ENCODE measurements around the gene EYA2.
"Not testable (repeated sequence)": the region's sequence is repeated elsewhere in the genome, so short reads cannot be mapped to it uniquely, and the experiment has no call there.

Gene EYA2

DNA sequence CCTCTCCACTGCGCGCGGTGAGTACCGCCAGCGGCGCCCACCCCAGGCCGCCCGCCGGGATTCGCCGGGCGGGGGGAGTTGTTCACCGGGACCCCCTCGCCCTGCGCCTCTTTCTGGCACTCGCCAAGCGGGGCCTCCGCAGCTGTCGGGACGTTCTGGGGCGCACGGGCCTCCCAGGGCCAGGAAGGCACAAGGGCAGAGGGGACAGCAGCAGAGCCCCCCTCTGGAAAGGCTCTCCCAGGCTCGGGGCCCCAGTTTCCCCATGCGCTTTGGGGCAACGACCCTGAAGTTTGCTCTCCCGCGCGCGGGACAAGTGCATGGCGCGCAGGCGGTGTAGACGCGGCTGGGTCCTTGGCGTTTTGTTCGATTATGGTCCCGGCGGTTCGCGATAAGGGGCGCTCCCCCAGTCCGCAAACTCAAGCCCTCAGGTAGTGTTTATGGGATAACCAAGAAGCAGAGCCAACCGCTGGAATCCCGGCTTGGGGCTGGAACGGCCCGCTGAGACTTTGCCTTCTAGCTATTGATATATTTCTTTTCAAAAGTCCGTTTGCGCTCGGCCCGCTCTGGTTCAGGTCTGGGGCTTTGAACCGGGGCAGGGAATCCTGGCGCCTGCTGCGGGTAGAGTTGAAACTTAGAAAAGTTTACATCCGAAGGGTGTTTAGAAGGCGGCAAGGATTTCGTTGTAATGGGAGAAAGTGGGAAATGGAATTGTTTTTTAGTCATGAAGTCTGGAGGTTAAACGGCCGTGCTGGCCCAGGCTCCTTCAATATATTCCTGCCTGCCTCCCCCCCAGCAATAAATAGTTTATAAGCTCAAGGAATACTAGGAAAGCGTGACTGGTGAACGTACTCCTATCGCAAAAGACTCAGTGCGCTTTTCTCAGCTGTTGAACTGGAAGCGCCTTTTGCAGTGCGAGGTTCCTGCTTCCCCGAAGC lies 595 bp downstream of the EYA2 start:
- no peak for DNase-seq (ENCODE audit: low read depth, low spot score)

DNA sequence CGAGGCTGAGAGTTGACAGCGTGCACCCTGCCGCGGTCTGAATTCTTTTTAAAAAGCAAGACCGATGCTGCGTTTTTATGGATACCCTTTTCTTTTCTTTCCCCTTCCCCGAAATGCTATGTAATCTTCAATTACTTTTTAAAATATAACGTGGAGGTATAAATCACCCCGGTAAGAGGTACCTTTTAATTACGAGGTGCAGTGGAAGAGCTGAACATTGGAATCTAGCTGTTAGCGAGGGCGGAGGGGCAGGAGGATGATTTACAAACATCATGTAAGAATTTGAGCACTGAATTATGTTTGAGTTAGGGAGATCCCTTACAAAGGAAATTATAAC lies 1.2 kb downstream of the EYA2 start:
- no peak for DNase-seq (ENCODE audit: low read depth, low spot score)

DNA sequence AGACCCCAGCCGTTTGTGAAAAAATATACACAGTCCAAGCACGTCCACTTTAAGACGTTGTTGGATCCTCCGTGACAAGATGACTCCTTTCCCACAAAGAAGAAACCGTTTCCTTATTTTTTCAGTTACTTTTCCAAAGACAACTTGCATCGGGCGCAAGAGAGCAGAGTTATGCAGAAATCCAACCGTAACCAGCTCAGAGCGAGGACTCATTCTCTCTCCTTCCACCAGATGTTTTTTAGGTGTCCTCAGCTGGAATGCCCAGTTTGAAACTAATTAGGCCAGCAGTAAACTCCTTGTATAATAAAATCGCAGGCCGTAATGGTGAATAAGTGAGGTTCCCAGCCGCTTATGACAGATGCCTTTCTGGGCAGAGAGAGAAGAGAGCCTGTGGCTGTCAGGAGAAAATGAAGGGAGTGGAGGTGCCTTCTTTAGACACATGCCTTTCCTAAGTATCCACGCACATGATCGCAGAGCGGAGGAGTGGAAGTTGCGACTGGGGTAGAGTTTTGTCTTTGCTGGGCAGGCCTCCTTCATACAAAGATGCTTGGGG lies 2.8 kb downstream of the EYA2 start:
- DNase-seq (ENCODE audit: low read depth, low spot score), result no peak

DNA sequence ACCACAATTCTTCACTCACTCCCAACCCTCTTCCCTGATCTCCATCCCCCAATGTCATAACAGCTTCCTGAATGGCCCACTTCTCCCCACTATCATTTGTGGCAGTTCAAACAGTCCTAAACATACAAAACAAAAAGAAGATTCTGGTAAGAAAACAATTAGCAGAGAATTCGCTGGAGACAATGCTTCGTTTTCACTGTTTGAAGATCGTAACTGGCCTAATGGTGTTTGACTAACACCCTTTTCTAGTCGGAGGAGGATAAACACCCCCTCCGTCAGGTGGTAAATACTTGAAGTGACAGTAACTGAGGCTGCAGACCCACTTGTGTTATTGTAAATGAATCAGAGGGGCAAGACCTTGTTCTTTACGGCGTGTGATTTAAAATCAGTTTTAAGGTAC lies 3.8 kb downstream of the EYA2 start:
- DNase-seq (ENCODE audit: low read depth, low spot score), result no peak

DNA sequence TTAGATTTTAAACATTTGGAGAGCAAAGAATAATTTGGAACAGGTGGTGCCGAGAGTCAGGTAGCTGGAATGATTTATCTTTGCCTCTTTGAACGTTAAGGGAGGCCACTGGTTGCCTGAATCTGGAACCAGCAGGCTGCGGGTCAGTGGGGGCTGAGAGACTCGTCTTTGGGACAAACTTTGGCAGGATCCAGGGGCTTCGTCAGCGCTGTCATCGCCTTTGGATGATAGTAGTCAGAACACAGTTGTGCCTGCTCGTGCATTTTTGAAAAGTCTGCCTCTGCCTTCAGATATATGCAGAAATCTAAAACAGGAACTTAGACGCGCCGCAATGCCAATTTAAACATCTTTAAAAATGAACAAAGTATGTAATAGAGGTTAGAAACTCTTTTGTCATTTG lies 5.0 kb downstream of the EYA2 start:
- no peak for DNase-seq (ENCODE audit: low read depth, low spot score)

DNA sequence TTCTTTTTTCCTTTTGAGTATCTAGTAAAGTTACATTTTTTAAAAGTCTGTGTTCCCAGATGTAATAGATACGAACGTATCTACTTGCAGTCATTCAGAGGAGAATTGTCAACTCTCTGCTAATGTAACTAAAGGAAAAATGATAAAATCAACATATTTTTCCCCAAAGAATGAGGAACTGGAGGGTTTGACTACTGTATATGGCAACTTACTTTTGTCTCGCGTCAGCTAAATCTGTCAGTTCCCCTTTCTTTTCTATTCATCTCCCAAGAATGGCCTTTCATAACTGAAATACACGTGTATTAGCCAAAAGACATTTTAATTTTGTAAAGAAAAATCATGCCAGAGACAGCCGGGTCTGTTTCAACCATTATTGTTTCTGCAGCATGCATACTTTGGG lies 5.4 kb downstream of the EYA2 start:
- no peak for DNase-seq (ENCODE audit: low read depth, low spot score)

DNA sequence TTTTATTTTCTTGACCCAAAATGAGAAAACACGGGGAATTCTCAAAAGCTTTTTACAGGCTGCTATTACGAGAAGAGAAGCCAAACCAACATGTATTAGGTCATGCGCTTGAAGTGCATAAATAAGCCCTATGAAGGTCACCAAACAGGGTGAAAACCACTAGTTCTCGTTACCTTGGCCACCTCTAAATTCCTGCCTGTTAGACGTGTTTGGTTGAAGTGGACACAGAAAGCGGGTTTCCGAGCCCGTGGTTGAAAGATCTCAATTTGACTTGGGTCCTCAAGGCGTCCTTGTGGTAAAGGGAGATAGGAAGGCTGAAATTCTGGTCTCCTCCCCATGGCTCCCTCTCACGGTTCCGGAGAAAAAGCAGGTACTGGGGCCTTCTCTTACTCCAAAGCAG lies 6.2 kb downstream of the EYA2 start:
- DNase-seq (ENCODE audit: low read depth, low spot score), result no peak

DNA sequence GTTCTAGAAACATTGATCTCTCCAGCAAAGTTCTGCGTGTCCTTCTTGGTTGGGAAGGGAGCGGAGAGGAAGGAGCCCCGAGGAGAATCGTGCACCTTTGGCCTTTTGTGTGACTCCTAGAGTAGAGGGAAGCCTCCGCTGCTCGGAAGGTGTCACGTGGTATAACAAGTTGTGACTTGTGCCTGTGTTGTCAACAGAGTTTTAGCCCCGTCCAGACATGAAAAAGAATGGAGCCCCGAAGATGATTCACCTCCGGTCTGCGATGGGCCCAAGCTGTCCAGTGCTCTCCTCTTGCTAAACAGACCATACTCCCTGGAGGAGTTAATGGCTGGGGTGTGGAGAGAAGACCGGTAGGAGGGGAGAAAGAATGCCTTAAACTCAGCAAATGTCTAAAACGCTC lies 7.0 kb downstream of the EYA2 start:
- no peak for DNase-seq (ENCODE audit: low read depth, low spot score)

DNA sequence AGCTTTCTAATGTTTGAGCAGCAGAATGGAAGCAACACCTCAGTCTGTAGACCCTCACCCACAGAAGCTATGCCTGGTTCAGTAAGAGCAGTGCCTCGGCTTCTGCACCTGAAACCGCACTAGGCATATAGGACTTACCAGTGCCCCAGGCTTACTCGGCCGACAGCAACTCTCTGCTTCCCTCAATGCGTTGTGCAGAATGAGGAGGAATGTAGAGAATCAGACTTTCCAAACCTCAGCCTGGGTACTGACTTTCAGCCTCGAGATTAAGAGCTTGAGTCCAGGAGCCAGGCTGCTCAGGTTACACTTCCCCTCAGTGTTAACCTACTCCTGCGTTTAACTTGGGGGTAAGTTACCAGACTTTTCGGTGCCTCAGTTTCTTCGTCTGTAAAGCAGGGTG lies 8.6 kb downstream of the EYA2 start:
- DNase-seq (ENCODE audit: low read depth, low spot score), result no peak

DNA sequence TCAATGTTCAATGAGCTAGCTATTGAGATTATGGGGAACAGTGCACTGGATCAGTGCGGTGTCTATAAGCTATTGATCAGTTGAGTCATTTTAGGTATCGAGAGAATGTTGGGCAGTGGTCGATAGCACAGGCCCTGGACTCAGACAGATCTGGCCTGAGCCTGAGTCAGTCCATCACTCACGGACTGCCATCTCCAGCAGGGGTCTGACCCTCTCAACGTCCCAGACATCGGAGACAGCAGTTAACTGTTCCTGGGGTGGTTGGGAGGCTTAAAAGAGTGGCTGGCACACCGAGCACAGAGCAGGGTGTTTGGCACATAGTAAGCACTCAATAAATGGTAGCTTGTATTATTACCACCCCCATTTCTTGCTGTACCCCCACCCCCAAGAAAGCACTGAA lies 9.3 kb downstream of the EYA2 start:
- DNase-seq (ENCODE audit: low read depth, low spot score), result no peak

DNA sequence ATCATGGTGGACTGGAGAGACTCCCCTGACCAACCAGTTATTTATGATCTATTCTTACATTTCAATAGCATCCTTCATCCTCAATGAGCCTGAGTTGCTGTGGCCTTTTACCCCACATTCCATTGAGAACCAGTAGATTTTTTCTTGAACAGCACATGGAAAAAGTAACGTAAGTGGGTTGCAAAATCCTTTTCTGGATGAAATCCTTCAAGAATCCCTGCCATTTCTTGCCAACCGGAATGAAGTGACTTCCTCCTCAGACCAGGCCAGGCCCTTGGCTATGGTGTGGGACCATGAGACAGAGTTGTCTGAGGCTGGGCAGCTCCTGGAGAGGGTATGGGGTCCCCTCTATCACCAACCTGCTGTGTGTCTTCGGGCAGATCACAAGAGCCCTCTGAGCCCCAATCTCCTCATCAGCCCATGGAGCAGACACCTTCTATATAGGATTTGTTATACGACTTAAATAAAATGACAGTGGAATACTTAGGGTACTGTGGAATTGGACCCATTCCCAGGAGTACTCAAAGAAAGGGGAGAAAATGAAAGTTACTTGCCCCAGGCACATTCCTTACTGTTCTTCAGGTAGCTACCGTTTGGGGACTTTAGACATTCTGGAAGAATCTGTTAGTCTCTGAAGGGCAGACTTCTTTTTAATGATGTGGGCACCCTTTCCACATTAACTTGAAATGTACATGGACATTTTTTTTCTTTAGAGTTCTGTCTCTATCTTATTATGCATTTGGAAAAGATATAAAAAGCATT lies 10.9 kb downstream of the EYA2 start:
- no peak for DNase-seq (ENCODE audit: low read depth, low spot score)

DNA sequence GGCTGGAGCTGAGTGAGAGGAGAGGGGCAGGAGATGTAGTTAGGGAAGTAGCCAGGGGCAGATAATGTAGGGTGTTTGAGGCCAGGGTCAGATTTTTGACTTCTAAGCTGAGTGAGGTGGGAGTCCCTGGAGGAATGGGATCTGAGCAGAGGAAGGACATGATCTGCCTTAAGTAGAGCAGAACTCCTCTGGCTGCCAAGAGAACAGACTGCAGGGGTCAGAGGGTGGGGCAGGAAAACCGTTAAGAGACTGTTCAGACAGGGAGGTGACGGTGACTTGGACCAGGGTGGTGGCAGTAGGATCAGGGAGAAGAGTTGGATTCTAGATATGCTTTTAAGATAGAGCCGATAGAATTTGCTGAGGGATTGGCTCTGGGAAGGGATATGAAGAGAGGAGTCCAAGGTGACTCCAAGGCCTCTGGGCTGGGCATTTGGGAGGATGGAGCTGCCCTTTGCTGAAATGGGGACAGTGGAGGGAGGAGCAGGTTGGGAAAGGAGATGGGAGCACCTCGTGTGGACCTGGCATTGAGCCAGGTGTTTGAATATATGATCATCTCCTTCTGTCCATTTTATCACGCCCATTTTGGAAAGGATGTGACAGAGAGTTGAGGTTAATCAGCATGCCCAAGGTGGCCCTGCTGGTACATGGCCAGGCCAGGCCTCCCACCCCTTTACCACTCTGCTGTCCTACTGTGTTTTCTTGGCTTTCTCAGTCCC lies 18.8 kb downstream of the EYA2 start:
- DNase-seq (ENCODE audit: low read depth, low spot score), result no peak

DNA sequence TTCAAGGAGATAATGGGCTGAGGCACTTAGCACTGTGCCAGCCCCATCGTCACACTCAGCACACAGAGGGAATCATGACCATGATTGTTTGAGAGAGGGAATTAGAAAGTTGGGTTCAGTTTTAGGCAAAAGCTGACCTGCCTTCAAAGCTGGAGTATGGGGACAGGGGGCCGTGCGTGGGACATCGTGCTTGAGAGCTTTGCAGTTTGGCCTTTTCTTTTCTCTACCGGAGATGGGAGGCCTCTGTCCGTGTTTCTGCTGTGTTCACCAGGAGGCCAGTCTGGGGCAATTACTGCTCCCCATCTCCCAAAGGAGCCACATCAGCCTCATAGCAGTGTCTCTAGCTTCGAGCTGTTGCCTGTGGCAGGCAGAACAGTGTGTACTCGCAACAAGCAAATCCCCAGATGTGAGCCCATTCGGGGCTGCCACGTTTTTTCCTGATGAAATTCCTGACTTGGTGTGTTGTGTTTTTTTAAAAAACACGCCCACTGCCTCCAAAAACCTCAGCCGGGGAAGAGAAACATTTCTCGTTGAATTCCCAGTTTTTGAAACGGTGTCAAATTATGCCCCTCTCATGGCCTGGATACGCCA lies 20.2 kb downstream of the EYA2 start:
- no peak for DNase-seq (ENCODE audit: low read depth, low spot score)

DNA sequence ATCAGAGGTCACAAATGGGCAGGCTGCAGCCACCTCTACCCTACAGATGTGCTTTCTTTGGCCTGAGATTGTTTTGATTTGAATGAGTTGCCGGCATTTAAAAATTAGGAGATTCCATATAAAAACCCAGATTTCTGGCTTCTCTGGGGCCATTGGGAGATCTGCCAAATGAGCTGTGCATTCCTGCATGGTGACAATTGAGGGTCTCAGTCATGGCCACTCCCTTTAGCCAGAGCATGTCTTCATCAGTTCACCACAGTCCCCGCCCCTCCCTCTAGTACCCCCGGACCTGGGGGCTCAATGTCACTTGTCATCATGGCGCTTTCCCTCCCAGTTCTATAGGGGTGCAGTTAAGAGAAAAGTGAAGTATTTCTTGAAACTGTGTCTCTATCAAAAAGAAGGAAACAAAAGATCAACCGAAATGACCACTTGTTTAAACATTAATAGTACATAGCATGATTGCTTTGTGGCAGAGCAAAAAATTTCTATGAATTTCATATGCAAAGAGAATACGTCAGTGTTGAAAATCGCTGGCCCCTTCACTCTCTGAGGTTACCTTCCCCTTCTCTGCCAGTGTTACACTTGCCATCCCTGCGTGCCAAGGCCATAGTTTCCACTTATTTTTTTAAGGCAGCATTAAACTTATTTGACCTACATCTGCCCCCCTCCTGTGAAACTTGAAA lies 21.1 kb downstream of the EYA2 start:
- no peak for DNase-seq (ENCODE audit: low read depth, low spot score)

DNA sequence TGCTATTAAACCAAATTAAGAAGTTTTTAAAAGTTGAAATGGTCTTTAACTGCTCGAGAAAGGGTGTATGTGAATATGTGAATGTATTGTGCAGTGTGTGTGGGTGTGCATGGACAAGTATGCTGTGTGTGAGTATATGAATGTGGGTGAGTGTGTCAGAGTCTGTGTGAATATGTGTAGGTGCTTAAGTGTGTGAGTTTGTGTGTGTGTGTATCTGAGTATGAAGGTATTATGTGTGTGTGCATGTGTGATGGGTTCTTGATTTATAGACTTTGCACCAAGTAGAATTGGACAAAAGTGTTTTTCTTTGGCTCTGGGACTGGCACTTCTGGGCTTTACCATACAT lies 21.6 kb downstream of the EYA2 start:
- DNase-seq (ENCODE audit: low read depth, low spot score), result no peak

DNA sequence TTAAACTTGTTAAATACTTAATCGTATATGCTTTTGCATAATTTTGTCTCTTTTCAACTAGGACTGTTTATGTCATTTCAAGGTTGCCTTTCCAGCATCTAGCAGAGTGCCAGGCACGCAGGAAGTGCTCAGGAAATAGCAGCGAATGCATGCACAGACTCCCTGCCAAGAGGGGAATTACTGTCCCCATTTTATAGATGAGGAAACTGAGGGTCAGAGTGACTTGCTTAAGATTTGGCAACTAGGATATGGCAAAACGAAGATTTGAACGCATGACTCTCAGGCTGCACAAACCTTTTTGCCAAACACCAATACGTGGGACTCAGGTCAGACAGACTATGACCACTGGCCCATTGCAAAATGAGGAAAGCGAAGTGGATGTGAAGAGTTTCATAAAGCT lies 22.5 kb downstream of the EYA2 start:
- no peak for DNase-seq (ENCODE audit: low read depth, low spot score)

DNA sequence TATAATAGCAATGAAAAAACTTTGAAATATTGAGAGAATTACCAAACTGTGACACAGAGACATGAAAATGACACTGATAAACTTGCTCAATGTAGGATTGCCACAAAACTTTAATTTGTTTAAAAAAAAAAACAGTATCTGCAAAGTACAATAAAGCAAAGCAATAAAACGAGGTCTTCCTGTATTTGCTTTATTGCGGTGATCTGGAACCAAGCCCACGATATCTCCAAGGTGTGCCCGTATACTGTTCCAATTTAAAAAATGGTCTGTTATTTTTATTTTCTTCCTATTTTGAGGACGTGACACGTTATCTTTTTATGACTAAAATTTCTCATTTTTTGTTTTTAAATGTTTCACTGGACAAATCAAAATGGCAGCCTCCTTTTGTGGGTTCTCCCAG lies 25.5 kb downstream of the EYA2 start:
- DNase-seq (ENCODE audit: low read depth, low spot score), result no peak

DNA sequence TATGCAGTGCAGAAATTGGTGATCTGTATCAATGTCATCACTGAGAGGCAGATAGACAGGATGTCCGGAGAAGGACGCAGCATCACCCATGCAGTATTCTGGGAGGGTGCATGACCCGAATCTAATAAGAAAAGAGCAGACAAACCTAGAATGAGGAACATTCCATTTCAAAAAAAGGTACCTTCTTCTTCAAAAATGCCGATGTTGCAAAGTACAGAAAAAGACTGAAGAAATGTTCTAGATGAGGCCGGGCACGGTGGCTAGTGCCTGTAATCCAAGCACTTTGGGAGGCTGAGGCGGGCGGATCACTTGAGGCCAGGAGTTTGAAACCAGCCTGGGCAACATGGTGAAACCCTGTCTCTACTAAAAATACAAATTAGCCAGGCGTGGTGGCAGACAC lies 28.2 kb downstream of the EYA2 start:
- not testable (repeated sequence) for DNase-seq (ENCODE audit: low read depth, low spot score)

DNA sequence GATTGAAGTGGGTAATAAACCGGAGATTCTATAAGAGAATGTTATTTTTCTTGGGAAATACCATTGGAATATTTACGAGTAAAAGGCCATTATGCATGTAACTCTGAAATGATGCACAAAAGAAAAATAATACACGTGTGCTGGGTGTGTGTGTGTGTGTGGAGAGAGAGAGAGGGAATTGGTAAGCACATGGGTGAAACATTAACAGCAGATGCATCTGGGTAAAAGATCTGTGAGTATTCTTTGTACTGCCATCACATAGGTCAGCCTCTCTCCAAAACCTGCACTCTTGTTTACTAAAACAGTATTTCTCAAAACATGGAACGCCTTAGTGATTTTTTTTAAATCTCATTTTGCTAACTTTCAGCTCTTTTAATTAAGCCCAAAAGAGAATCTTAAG lies 28.9 kb downstream of the EYA2 start:
- no peak for DNase-seq (ENCODE audit: low read depth, low spot score)

DNA sequence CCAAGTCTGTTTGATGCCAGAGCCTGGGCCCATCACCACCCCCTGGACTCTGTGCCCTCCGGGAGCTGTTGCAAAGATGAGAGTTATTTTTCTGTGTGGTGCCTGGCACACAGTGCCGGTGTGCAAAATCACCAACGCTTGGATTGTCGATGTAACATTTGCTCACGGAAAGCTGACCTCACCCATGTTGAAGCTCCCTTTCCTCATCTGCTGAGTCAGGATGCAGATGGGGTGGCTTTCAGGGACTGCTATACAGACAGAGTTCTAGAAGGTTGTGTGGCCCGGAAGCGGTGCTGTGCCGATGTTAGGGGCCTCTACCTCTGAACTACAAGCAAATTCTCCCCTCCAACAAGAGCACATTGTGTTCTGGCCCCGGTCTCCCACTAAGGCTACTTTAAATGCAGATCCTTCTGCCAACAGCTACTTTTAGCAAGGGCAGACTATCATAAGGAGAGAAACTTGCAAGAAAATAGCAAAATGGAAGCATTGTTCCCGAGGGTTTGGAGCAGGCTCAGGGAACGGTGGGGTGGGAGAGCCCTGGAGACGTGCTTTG lies 34.0 kb downstream of the EYA2 start:
- no peak for DNase-seq (ENCODE audit: low read depth, low spot score)

DNA sequence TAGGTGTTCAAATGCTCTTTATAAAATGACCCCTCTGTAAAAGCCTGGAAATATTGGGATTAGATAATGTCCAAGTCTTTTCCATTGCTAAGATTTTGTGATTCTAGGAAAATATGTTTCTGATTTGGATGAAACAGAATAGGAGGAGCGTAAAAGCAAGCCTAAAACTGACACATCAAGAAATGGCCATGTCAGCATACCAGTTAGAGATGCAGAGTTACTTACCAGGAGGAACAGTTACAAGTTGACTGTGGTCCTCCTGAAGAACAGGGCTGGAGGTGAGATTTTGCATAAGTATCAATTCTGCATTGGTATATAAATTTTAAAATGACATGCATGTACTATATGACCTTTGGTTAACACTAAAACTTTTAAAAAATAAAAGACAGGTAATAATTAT lies 35.3 kb downstream of the EYA2 start:
- DNase-seq (ENCODE audit: low read depth, low spot score), result no peak
